Measurements from ENCODE around the gene TMEM163. TPM values are rescaled to one million over a fixed set of nuclear protein-coding genes. Genes with fewer than 3 reads are reported as not detected.

Gene TMEM163
- polyA plus RNA-seq, 6 donors from 2014 or later: 0.33 to 1.0 (median 0.47) TPM

- H3K9me3 Mint-ChIP-seq: no peaks in the 10 kb centered on the region
- peak overlapping the region in 1 of 8 donors; percentile 25 for H3K4me3 Mint-ChIP-seq
- peaks cover 6 to 9% (median 7%) of the 10 kb centered on the region in 3 donors for H3K4me1 Mint-ChIP-seq
- ATAC-seq (ENCODE audit: low read depth in 2 of 2) (no peak), DNase-seq (no peak)
- peaks cover 0 to 7% of the 10 kb centered on the region in 2 donors for H3K36me3 Mint-ChIP-seq
- H3K27me3 Mint-ChIP-seq: no peaks in the 10 kb centered on the region
- H3K27ac Mint-ChIP-seq: peak overlapping the region in 4 of 6 donors; percentile 54 to 89 (median 84)
These were observed 258.9 kb downstream of the TMEM163 start for GRCh38 chr2:134459706-134460406.

- Mint-ChIP-seq H3K9me3 (no peaks in the 10 kb centered on the region), H3K27ac (peak overlapping the region in 3 of 6 donors; percentile 47 to 84 (median 54)), H3K36me3 (peaks cover 0 to 7% of the 10 kb centered on the region in 2 donors), H3K27me3 (no peaks in the 10 kb centered on the region), H3K4me3 (peak overlapping the region in 1 of 8 donors; percentile 51), H3K4me1 (peaks cover 6 to 9% (median 9%) of the 10 kb centered on the region in 3 donors)
- ATAC-seq (ENCODE audit: low read depth in 2 of 2): no peak
- DNase-seq: no peak
These were observed 259.9 kb downstream of the TMEM163 start for GRCh38 chr2:134458950-134459349.

GRCh38 chr2:134458473-134458853 is 260.3 kb downstream of the TMEM163 start:
- DNase-seq (no peak), ATAC-seq (ENCODE audit: low read depth in 2 of 2) (no peak)
- Mint-ChIP-seq H3K4me1 (peaks cover 6 to 9% (median 9%) of the 10 kb centered on the region in 3 donors), H3K27me3 (no peaks in the 10 kb centered on the region), H3K9me3 (no peaks in the 10 kb centered on the region), H3K4me3 (peak overlapping the region in 1 of 8 donors; percentile 51), H3K27ac (peak overlapping the region in 3 of 6 donors; percentile 47 to 64 (median 59)), H3K36me3 (peaks cover 0 to 7% of the 10 kb centered on the region in 2 donors)

- Mint-ChIP-seq H3K27me3 (no peaks in the 10 kb centered on the region), H3K4me1 (peaks cover 6 to 9% (median 9%) of the 10 kb centered on the region in 3 donors), H3K9me3 (no peaks in the 10 kb centered on the region), H3K27ac (peak overlapping the region in 3 of 6 donors; percentile 47 to 91 (median 64)), H3K4me3 (no peak overlapping the region), H3K36me3 (peaks cover 0 to 7% of the 10 kb centered on the region in 2 donors)
- no peak for ATAC-seq (ENCODE audit: low read depth in 2 of 2)
- no peak for DNase-seq
These were observed 260.9 kb downstream of the TMEM163 start for GRCh38 chr2:134457765-134458472.

- Mint-ChIP-seq H3K36me3 (peaks cover 0 to 7% of the 10 kb centered on the region in 2 donors), H3K27me3 (no peaks in the 10 kb centered on the region)
These were observed 261.4 kb downstream of the TMEM163 start for GRCh38 chr2:134457353-134457752.

GRCh38 chr2:134455426-134455825 is 263.4 kb downstream of the TMEM163 start:
- H3K27me3 Mint-ChIP-seq: no peaks in the 10 kb centered on the region
- ATAC-seq (ENCODE audit: low read depth in 2 of 2) (no peak), DNase-seq (no peak)
- no peak overlapping the region for H3K4me3 Mint-ChIP-seq
- no peak overlapping the region for H3K27ac Mint-ChIP-seq
- H3K4me1 Mint-ChIP-seq: peaks cover 9 to 14% (median 9%) of the 10 kb centered on the region in 3 donors
- H3K9me3 Mint-ChIP-seq: no peaks in the 10 kb centered on the region
- H3K36me3 Mint-ChIP-seq: peaks cover 0 to 12% of the 10 kb centered on the region in 2 donors

More at GRCh38 chr2:134457353-134457752, 261.4 kb downstream of the TMEM163 start:
- Mint-ChIP-seq H3K4me3 (no peak overlapping the region), H3K27ac (peak overlapping the region in 3 of 6 donors; percentile 11 to 47 (median 47)), H3K4me1 (peaks cover 6 to 9% (median 9%) of the 10 kb centered on the region in 3 donors), H3K9me3 (no peaks in the 10 kb centered on the region)
- ATAC-seq (ENCODE audit: low read depth in 2 of 2) (no peak), DNase-seq (no peak)

- H3K27ac Mint-ChIP-seq: peak overlapping the region in 1 of 6 donors; percentile 52
- no peak for ATAC-seq (ENCODE audit: low read depth in 2 of 2)
These were observed 263.9 kb downstream of the TMEM163 start for GRCh38 chr2:134454931-134455330.

GRCh38 chr2:134454426-134454825 is 264.4 kb downstream of the TMEM163 start:
- ATAC-seq (ENCODE audit: low read depth in 2 of 2): no peak
- Mint-ChIP-seq H3K4me1 (peaks cover 4 to 15% (median 11%) of the 10 kb centered on the region in 3 donors), H3K4me3 (no peak overlapping the region), H3K9me3 (no peaks in the 10 kb centered on the region), H3K27ac (peak overlapping the region in 2 of 6 donors; percentile 10 to 60), H3K36me3 (peaks cover 0 to 12% of the 10 kb centered on the region in 2 donors), H3K27me3 (no peaks in the 10 kb centered on the region)
- DNase-seq: no peak

More at GRCh38 chr2:134454931-134455330, 263.9 kb downstream of the TMEM163 start:
- no peaks in the 10 kb centered on the region for H3K9me3 Mint-ChIP-seq
- H3K27me3 Mint-ChIP-seq: no peaks in the 10 kb centered on the region
- H3K4me3 Mint-ChIP-seq: no peak overlapping the region
- H3K4me1 Mint-ChIP-seq: peaks cover 7 to 18% (median 11%) of the 10 kb centered on the region in 3 donors
- peaks cover 0 to 12% of the 10 kb centered on the region in 2 donors for H3K36me3 Mint-ChIP-seq
- no peak for DNase-seq

GRCh38 chr2:134453973-134454372 is 264.8 kb downstream of the TMEM163 start:
- H3K4me1 Mint-ChIP-seq: peaks cover 4 to 15% (median 11%) of the 10 kb centered on the region in 3 donors
- H3K9me3 Mint-ChIP-seq: no peaks in the 10 kb centered on the region
- H3K27ac Mint-ChIP-seq: peak overlapping the region in 5 of 6 donors; percentile 1 to 83 (median 42)
- DNase-seq (no peak), ATAC-seq (ENCODE audit: low read depth in 2 of 2) (no peak)
- no peak overlapping the region for H3K4me3 Mint-ChIP-seq
- no peaks in the 10 kb centered on the region for H3K27me3 Mint-ChIP-seq
- H3K36me3 Mint-ChIP-seq: peaks cover 0 to 12% of the 10 kb centered on the region in 2 donors

- Mint-ChIP-seq H3K4me3 (no peak overlapping the region), H3K27ac (peak overlapping the region in 2 of 6 donors; percentile 31 to 83), H3K27me3 (no peaks in the 10 kb centered on the region), H3K9me3 (peaks cover 0 to 2% (median 0%) of the 10 kb centered on the region in 7 donors), H3K4me1 (peaks cover 4 to 15% (median 11%) of the 10 kb centered on the region in 3 donors), H3K36me3 (peaks cover under 1 to 13% of the 10 kb centered on the region in 2 donors)
- ATAC-seq (ENCODE audit: low read depth in 2 of 2) (no peak), DNase-seq (no peak)
These were observed 265.3 kb downstream of the TMEM163 start for GRCh38 chr2:134453476-134453875.

GRCh38 chr2:134452042-134452733 is 266.6 kb downstream of the TMEM163 start:
- Mint-ChIP-seq H3K4me3 (peak overlapping the region in 1 of 8 donors; percentile 20), H3K27me3 (no peaks in the 10 kb centered on the region), H3K27ac (peak overlapping the region in 2 of 6 donors; percentile 24 to 70), H3K4me1 (peaks cover 3 to 15% (median 11%) of the 10 kb centered on the region in 3 donors), H3K9me3 (peaks cover 0 to 2% (median 0%) of the 10 kb centered on the region in 7 donors), H3K36me3 (peaks cover 8 to 17% of the 10 kb centered on the region in 2 donors)
- DNase-seq (no peak), ATAC-seq (ENCODE audit: low read depth in 2 of 2) (no peak)

GRCh38 chr2:134451347-134451630 is 267.5 kb downstream of the TMEM163 start:
- Mint-ChIP-seq H3K27me3 (no peaks in the 10 kb centered on the region), H3K4me1 (peaks cover 3 to 15% (median 11%) of the 10 kb centered on the region in 3 donors), H3K27ac (peak overlapping the region in 2 of 6 donors; percentile 45 to 95), H3K36me3 (peaks cover 8 to 17% of the 10 kb centered on the region in 2 donors), H3K4me3 (no peak overlapping the region), H3K9me3 (peaks cover 0 to 2% (median 0%) of the 10 kb centered on the region in 7 donors)
- ATAC-seq (ENCODE audit: low read depth in 2 of 2): no peak
- no peak for DNase-seq

Measured in naive B cell (primary cell).